ENCODE results near the gene HMHB1.

HMHB1 gene

DNA sequence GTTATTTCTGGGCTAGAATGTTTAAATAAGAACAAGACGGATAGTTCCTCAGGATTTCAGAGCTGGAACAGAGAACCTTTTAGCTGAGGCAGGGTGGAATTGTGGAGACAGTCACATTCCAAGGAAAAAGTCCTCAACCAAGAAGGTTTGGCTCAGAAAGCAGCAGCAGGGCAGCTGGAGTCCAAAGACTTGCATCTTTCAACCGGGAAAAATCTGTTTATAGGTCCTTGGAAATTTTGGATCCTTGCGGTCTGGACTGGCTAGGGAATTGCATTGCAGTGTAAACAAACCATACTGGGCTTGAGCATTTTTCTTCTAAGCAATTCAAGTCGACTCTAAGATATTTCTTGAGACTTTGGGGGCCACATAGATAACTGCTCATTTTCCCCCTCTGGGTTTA lies 40.8 kb upstream of the HMHB1 start:
- DNase-seq (ENCODE audit: extremely low spot score) = no peak
- TF ChIP-seq CTBP1 (IDR thresholded peaks at IDR 0.05; ENCODE audit: borderline replicate concordance) = no peak
- TF ChIP-seq BHLHE40 (IDR thresholded peaks at IDR 0.05; ENCODE audit: borderline replicate concordance) = no peak
- no peak for TF ChIP-seq FOXA1 (IDR thresholded peaks at IDR 0.05)
- TF ChIP-seq ELF4 (IDR thresholded peaks at IDR 0.05) = no peak
- no peak for TF ChIP-seq FOXK2 (IDR thresholded peaks at IDR 0.05)
- no peak for TF ChIP-seq SP1 (IDR thresholded peaks at IDR 0.05)
- TF ChIP-seq L3MBTL2 (conservative IDR thresholded peaks at IDR 0.05) = no peak
- no peak for TF ChIP-seq ARNT (IDR thresholded peaks at IDR 0.05)
- no peak for TF ChIP-seq ZNF384 (IDR thresholded peaks at IDR 0.05)
- no peak for TF ChIP-seq NFRKB (IDR thresholded peaks at IDR 0.05)
- TF ChIP-seq TARDBP (IDR thresholded peaks at IDR 0.05) = no peak
- TF ChIP-seq PKNOX1 (IDR thresholded peaks at IDR 0.05) = no peak
- TF ChIP-seq HDGF (IDR thresholded peaks at IDR 0.05; ENCODE audit: borderline replicate concordance) = no peak
- CTCF ChIA-PET = interaction anchor here (0.7 kb wide), 1 partner anchor 90 kb away, joined by 3 read pairs; no protein-coding TSS in a partner anchor
- POLR2A ChIA-PET = no interaction called here

DNA sequence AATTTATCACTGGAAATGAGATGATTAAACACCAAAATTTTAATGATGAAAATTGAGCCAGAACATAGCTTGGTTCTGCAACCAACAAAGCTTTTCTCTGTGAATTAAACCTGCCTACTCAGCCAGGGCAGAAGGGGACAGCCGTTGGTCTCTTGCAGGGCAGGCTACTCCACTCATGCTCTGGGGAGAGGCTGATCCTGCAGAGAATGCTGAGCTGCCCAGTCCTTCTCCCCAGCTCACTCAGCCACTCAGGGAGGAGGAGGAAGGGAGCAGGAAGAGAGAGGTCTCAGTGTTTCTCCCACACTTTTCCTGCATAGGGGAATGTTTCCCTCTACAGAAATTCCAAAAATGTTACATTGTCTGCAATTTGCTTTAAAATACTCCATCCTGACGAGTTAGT lies 40.4 kb upstream of the HMHB1 start:
- TF ChIP-seq FOXM1 (IDR thresholded peaks at IDR 0.05; ENCODE audit: borderline replicate concordance) (no peak), SUZ12 (IDR thresholded peaks at IDR 0.05) (no peak), ELF4 (IDR thresholded peaks at IDR 0.05) (no peak), BHLHE40 (IDR thresholded peaks at IDR 0.05; ENCODE audit: borderline replicate concordance) (no peak)
- POLR2A ChIA-PET = no interaction called here
- DNase-seq (ENCODE audit: extremely low spot score) = no peak
- CTCF ChIA-PET = no interaction called here

DNA sequence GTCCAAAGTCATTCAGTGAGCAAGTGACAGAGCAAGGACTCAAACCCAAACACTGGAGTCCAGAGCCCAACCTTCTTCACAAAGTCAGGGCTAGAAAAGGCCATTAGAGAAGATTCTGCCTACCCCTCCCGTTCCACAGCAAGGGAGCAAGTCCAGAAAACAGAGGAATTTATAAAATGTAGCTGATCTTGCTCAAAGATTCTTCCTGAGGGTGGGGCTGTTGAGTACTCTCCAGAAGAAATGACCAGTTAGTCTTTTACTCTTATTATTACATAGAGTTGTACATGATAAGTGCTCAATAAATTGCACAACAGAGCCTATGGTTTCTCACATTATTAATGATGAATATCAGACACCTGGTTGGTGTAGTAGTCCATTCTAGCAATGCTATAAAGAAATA lies 39.3 kb upstream of the HMHB1 start:
- no peak for DNase-seq (ENCODE audit: extremely low spot score)
- CTCF ChIA-PET = interaction anchor here (0.6 kb wide), 1 partner anchor 184 kb away, joined by 3 read pairs; no protein-coding TSS in a partner anchor
- no peak for TF ChIP-seq ZNF384 (IDR thresholded peaks at IDR 0.05)
- no peak for TF ChIP-seq ELF4 (IDR thresholded peaks at IDR 0.05)
- no peak for TF ChIP-seq NFRKB (IDR thresholded peaks at IDR 0.05)
- POLR2A ChIA-PET = no interaction called here

DNA sequence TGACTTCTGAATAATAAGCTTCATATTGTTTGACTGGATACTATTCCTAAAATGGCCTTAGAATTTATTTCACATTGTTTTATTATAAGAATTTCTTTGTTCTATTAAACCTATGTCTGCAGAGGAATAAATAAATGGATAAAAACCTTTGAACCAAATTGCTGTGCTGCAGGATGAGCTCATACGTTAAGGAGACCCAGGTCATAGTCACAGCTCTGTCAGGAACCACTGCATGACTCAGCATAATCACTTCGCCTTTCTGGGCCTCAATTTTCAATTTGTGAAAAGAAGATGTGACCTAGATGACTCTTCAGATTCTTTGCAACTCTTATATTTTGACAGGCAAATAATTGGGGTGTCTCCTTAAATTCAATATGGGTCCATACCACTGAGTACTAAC lies 36.7 kb upstream of the HMHB1 start:
- CTCF ChIA-PET = no interaction called here
- POLR2A ChIA-PET = no interaction called here
- TF ChIP-seq SUZ12 (IDR thresholded peaks at IDR 0.05) = no peak
- no peak for DNase-seq (ENCODE audit: extremely low spot score)

GRCh38 chr5:143776951-143777350 lies 35.0 kb upstream of the HMHB1 start:
- TF ChIP-seq ARNT (IDR thresholded peaks at IDR 0.05) (no peak), NFRKB (IDR thresholded peaks at IDR 0.05) (no peak)
- DNase-seq (ENCODE audit: extremely low spot score) = no peak
- ChIA-PET POLR2A (no interaction called here), CTCF (no interaction called here)

DNA sequence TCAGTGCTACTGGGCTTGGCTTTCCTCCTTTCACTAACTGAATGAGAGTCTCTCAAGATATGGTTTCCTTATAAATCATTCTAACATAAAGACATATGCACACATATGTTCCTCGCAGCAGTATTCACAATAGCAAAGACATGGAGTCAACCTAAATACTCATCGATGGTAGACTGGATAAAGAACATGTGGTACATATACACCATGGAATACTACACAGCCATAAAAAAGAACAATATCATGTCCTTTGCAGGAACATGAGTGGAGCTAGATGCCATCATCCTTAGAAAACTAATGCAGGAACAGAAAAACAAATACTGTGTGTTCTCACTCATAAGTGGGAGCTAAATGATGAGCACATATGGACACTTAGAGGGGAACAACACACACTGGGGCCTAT lies 32.5 kb upstream of the HMHB1 start:
- CTCF ChIA-PET = no interaction called here
- DNase-seq (ENCODE audit: extremely low spot score) = no peak
- POLR2A ChIA-PET = no interaction called here
- TF ChIP-seq ELF4 (IDR thresholded peaks at IDR 0.05) = no peak
- no peak for TF ChIP-seq FOXA1 (IDR thresholded peaks at IDR 0.05)
- no peak for TF ChIP-seq PKNOX1 (IDR thresholded peaks at IDR 0.05)
- no peak for TF ChIP-seq ARNT (IDR thresholded peaks at IDR 0.05)
- TF ChIP-seq FOXM1 (IDR thresholded peaks at IDR 0.05; ENCODE audit: borderline replicate concordance) = no peak
- no peak for TF ChIP-seq CTBP1 (IDR thresholded peaks at IDR 0.05; ENCODE audit: borderline replicate concordance)
- TF ChIP-seq BHLHE40 (IDR thresholded peaks at IDR 0.05; ENCODE audit: borderline replicate concordance) = no peak
- no peak for TF ChIP-seq FOXK2 (IDR thresholded peaks at IDR 0.05)
- no peak for TF ChIP-seq SUZ12 (IDR thresholded peaks at IDR 0.05)
- no peak for TF ChIP-seq HDGF (IDR thresholded peaks at IDR 0.05; ENCODE audit: borderline replicate concordance)

- TF ChIP-seq FOXK2 (IDR thresholded peaks at IDR 0.05) (no peak), BHLHE40 (IDR thresholded peaks at IDR 0.05; ENCODE audit: borderline replicate concordance) (no peak), PKNOX1 (IDR thresholded peaks at IDR 0.05) (no peak)
- POLR2A ChIA-PET = no interaction called here
- no peak for DNase-seq (ENCODE audit: extremely low spot score)
- CTCF ChIA-PET = no interaction called here
These were observed 29.9 kb upstream of the HMHB1 start for GRCh38 chr5:143781993-143782520.

GRCh38 chr5:143782588-143783386 lies 29.2 kb upstream of the HMHB1 start:
- POLR2A ChIA-PET = no interaction called here

More at GRCh38 chr5:143782588-143783386, 29.2 kb upstream of the HMHB1 start:
- CTCF ChIA-PET = no interaction called here
- DNase-seq (ENCODE audit: extremely low spot score) = no peak
- TF ChIP-seq TARDBP (IDR thresholded peaks at IDR 0.05) (no peak), ZNF384 (IDR thresholded peaks at IDR 0.05) (no peak), HDGF (IDR thresholded peaks at IDR 0.05; ENCODE audit: borderline replicate concordance) (no peak), SUZ12 (IDR thresholded peaks at IDR 0.05) (no peak), FOXA1 (IDR thresholded peaks at IDR 0.05) (no peak), NFRKB (IDR thresholded peaks at IDR 0.05) (no peak), ARNT (IDR thresholded peaks at IDR 0.05) (no peak), PKNOX1 (IDR thresholded peaks at IDR 0.05) (no peak), CTBP1 (IDR thresholded peaks at IDR 0.05; ENCODE audit: borderline replicate concordance) (no peak), BHLHE40 (IDR thresholded peaks at IDR 0.05; ENCODE audit: borderline replicate concordance) (no peak), ELF4 (IDR thresholded peaks at IDR 0.05) (no peak)

All from HEK293T (cell line).